ENCODE measurements around the gene VIPR2. TPM values are rescaled to one million over a fixed set of nuclear protein-coding genes. Genes with fewer than 3 reads are reported as not detected.

Gene VIPR2
- total and polyA plus RNA-seq, 2 experiments from 2014 or later, result 2.2 to 2.4 TPM

GRCh38 chr7:159064121-159064815 is 80.4 kb downstream of the VIPR2 start:
- TF ChIP-seq, protein P1, sequence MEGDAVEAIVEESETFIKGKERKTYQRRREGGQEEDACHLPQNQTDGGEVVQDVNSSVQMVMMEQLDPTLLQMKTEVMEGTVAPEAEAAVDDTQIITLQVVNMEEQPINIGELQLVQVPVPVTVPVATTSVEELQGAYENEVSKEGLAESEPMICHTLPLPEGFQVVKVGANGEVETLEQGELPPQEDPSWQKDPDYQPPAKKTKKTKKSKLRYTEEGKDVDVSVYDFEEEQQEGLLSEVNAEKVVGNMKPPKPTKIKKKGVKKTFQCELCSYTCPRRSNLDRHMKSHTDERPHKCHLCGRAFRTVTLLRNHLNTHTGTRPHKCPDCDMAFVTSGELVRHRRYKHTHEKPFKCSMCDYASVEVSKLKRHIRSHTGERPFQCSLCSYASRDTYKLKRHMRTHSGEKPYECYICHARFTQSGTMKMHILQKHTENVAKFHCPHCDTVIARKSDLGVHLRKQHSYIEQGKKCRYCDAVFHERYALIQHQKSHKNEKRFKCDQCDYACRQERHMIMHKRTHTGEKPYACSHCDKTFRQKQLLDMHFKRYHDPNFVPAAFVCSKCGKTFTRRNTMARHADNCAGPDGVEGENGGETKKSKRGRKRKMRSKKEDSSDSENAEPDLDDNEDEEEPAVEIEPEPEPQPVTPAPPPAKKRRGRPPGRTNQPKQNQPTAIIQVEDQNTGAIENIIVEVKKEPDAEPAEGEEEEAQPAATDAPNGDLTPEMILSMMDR (IDR thresholded peaks at IDR 0.05; ENCODE audit: low read depth, low read length), result no peak

DNA sequence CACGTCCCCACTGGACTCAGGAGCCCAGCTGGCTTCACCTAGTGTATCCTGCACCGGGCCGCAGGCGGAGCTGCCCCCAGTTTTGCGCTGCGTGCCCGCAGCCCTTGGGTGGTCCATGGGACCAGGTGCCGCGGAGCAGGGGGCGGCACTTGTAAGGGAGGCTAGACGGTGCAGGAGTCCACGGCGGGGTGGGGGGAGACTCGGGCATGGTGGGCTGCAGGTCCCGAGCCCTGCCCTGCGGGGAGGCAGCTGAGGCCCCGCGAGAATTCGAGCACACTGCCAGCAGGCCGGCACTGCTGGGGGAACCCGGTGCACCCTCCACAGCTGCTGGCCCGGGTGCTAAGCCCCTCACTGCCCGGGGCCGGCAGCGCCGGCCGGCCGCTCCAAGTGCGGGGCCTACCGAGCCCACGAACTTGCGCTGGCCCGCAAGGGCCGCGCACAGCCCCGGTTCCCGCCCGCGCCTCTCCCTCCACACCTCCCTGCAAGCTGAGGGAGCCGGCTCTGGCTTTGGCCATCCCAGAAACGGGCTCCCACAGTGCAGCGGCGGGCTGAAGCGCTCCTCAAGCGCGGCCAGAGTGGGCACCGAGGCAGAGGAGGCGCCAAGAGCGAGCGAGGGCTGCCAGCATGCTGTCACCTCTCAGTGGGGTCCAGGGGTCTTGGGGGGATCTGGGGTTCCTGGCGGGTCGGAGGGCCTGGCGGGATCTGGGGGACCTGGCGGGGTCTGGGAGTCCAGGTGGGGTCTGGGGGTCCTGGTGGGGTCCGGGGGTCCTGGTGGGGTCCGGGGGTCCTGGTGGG is 81.4 kb downstream of the VIPR2 start:
- no peak overlapping the region for H3K27ac ChIP-seq
- no peak for DNase-seq (ENCODE audit: low read depth in 1 of 2, low spot score in 1 of 2)
- H3K4me3 ChIP-seq, result no peak overlapping the region
- TF ChIP-seq, protein P1 (IDR thresholded peaks at IDR 0.05; ENCODE audit: low read depth, low read length), result no peak
- H3K36me3 ChIP-seq, result no peaks in the 10 kb centered on the region
- no peaks in the 10 kb centered on the region for H3K27me3 ChIP-seq
- no peaks in the 10 kb centered on the region for H3K4me1 ChIP-seq (ENCODE audit: low read depth)
- H3K9me3 ChIP-seq (ENCODE audit: low read depth), result no peaks in the 10 kb centered on the region

More at GRCh38 chr7:159064121-159064815, 80.4 kb downstream of the VIPR2 start:
- no peak overlapping the region for H3K4me3 ChIP-seq
- no peak for DNase-seq (ENCODE audit: low read depth in 1 of 2, low spot score in 1 of 2)
- no peaks in the 10 kb centered on the region for H3K9me3 ChIP-seq (ENCODE audit: low read depth)
- H3K27me3 ChIP-seq, result no peaks in the 10 kb centered on the region
- H3K36me3 ChIP-seq, result no peaks in the 10 kb centered on the region
- H3K4me1 ChIP-seq (ENCODE audit: low read depth), result no peaks in the 10 kb centered on the region
- H3K27ac ChIP-seq, result no peak overlapping the region

GRCh38 chr7:159062569-159062968 is 82.1 kb downstream of the VIPR2 start:
- no peaks in the 10 kb centered on the region for H3K4me1 ChIP-seq (ENCODE audit: low read depth)
- no peaks in the 10 kb centered on the region for H3K27me3 ChIP-seq
- no peak overlapping the region for H3K4me3 ChIP-seq
- no peak overlapping the region for H3K27ac ChIP-seq
- TF ChIP-seq, protein P1 (IDR thresholded peaks at IDR 0.05; ENCODE audit: low read depth, low read length), result no peak
- no peaks in the 10 kb centered on the region for H3K9me3 ChIP-seq (ENCODE audit: low read depth)
- no peak for DNase-seq (ENCODE audit: low read depth in 1 of 2, low spot score in 1 of 2)
- no peaks in the 10 kb centered on the region for H3K36me3 ChIP-seq

- Histone ChIP-seq H3K4me1 (ENCODE audit: low read depth) (no peaks in the 10 kb centered on the region), H3K4me3 (no peak overlapping the region), H3K9me3 (ENCODE audit: low read depth) (no peaks in the 10 kb centered on the region), H3K36me3 (no peaks in the 10 kb centered on the region), H3K27me3 (no peaks in the 10 kb centered on the region), H3K27ac (no peak overlapping the region)
- TF ChIP-seq, protein P1 (IDR thresholded peaks at IDR 0.05; ENCODE audit: low read depth, low read length), result no peak
- peak in 1 of 2 donors; percentile 4 for DNase-seq (ENCODE audit: low read depth in 1 of 2, low spot score in 1 of 2)
Observed at GRCh38 chr7:159061674-159062212, 82.9 kb downstream of the VIPR2 start.

- Histone ChIP-seq H3K27ac (no peak overlapping the region), H3K9me3 (ENCODE audit: low read depth) (no peaks in the 10 kb centered on the region), H3K4me3 (no peak overlapping the region), H3K4me1 (ENCODE audit: low read depth) (no peaks in the 10 kb centered on the region), H3K36me3 (no peaks in the 10 kb centered on the region), H3K27me3 (no peaks in the 10 kb centered on the region)
- TF ChIP-seq, protein P1 (IDR thresholded peaks at IDR 0.05; ENCODE audit: low read depth, low read length), result no peak
- no peak for DNase-seq (ENCODE audit: low read depth in 1 of 2, low spot score in 1 of 2)
Observed at GRCh38 chr7:159061209-159061608, 83.5 kb downstream of the VIPR2 start.

Data from cardiac muscle cell (in vitro differentiated cells and primary cell).